Stimulated activated CD4-positive, alpha-beta T cell treated with anti-CD3 and anti-CD28 coated beads, Interleukin-2, amount 100 ng/mL, for 48 hours (primary cell): ENCODE measurements around the gene ELF5.
A peak's percentile ranks its signal among the peaks of the same experiment; 100 is the strongest.

Experiments
- DNase-seq, 2 donors: peaks; one replicate each; pipeline ENCODE4 v3.0.0-alpha.2; 2020

The ELF5 gene

GRCh38 chr11:34490304-34490703 lies 23.3 kb downstream of the ELF5 start:
- no peak for DNase-seq

GRCh38 chr11:34488855-34489557 lies 24.6 kb downstream of the ELF5 start:
- no peak for DNase-seq

GRCh38 chr11:34487430-34487829 lies 26.2 kb downstream of the ELF5 start:
- no peak for DNase-seq

- DNase-seq, result no peak
Measured at GRCh38 chr11:34483106-34483874, 30.3 kb downstream of the ELF5 start.

- no peak for DNase-seq
Measured at GRCh38 chr11:34481307-34481706, 32.3 kb downstream of the ELF5 start.

GRCh38 chr11:34480314-34480713 lies 33.3 kb downstream of the ELF5 start:
- DNase-seq, result no peak

- no peak for DNase-seq
Measured at GRCh38 chr11:34478845-34479663, 34.5 kb downstream of the ELF5 start.

- no peak for DNase-seq
Measured at GRCh38 chr11:34476849-34477248, 36.7 kb downstream of the ELF5 start.

- DNase-seq, result no peak
Measured at GRCh38 chr11:34475656-34476055, 37.9 kb downstream of the ELF5 start.

GRCh38 chr11:34473603-34474169 lies 39.9 kb downstream of the ELF5 start:
- DNase-seq, result no peak

- DNase-seq, result peak; percentile 21 to 31
Measured at GRCh38 chr11:34468209-34468841, 45.3 kb downstream of the ELF5 start.

- no peak for DNase-seq
Measured at GRCh38 chr11:34466802-34467488, 46.6 kb downstream of the ELF5 start.

- no peak for DNase-seq
Measured at GRCh38 chr11:34464591-34465051, 49.0 kb downstream of the ELF5 start.

- no peak for DNase-seq
Measured at GRCh38 chr11:34461215-34461614, 52.4 kb downstream of the ELF5 start.

- no peak for DNase-seq
Measured at GRCh38 chr11:34460278-34460677, 53.3 kb downstream of the ELF5 start.

GRCh38 chr11:34459507-34460162 lies 54.0 kb downstream of the ELF5 start:
- no peak for DNase-seq

- DNase-seq, result no peak
Measured at GRCh38 chr11:34458525-34458924, 55.1 kb downstream of the ELF5 start.

- no peak for DNase-seq
Measured at GRCh38 chr11:34457607-34458006, 56.0 kb downstream of the ELF5 start.

GRCh38 chr11:34454308-34455032 lies 59.1 kb downstream of the ELF5 start:
- DNase-seq, result no peak

GRCh38 chr11:34451053-34451452 lies 62.5 kb downstream of the ELF5 start:
- DNase-seq, result no peak

GRCh38 chr11:34449013-34449412 lies 64.6 kb downstream of the ELF5 start:
- DNase-seq, result no peak
